OCI-LY7 (cell line): Measurements from ENCODE around the gene ALDH1A3. TPM values are rescaled to one million over a fixed set of nuclear protein-coding genes. Genes with fewer than 3 reads are reported as not detected.

Experiments used
- BruUV-seq: library from RNA; stranded (reverse); fragments of 400-500 nt; replicated peaks from 2 replicates; lab custom pipeline; 2021; lab: Mats Ljungman, UMichigan
- CTCF ChIA-PET: fragments of 300-600 bp; sonication (Branson Sonifier 250); formaldehyde crosslinking; loops from one replicate; lab custom pipeline; 2022; ENCODE audit warnings: antibody characterized with exemption; ENCODE audit not compliant: unreplicated experiment; lab: Charles Lee
- POLR2A ChIA-PET: fragments of 300-600 bp; sonication (Branson Sonifier 250); formaldehyde crosslinking; loops from one replicate; lab custom pipeline; 2022; ENCODE audit warnings: antibody characterized with exemption; lab: Charles Lee
- DNase-seq: peaks from one replicate; pipeline ENCODE4 v3.0.0-alpha.2; 2015; ENCODE audit warnings: low spot score
- H2AFZ ChIP-seq: fragments of 200-600 bp; sonication (generic), shearing (Covaris generic); 2 replicates; pipeline ENCODE4 v1.6.1; 2014; ENCODE audit warnings: mild to moderate bottlenecking, antibody characterized with exemption, low read length, moderate library complexity
- H3K27ac ChIP-seq: fragments of 200-600 bp; sonication (generic); 2 replicates; pipeline ENCODE4 v1.5.1; 2014; ENCODE audit warnings: mixed run types, low read depth, mild to moderate bottlenecking, moderate library complexity, low read length, inconsistent platforms; ENCODE audit not compliant: poor library complexity, severe bottlenecking
- H3K36me3 ChIP-seq: fragments of 200-600 bp; sonication (generic); 2 replicates; pipeline ENCODE4 v1.6.1; 2014; ENCODE audit warnings: mild to moderate bottlenecking, antibody characterized with exemption, low read length, moderate library complexity, mixed read lengths; ENCODE audit not compliant: insufficient read depth
- H3K4me1 ChIP-seq: fragments of 200-600 bp; sonication (generic); 2 replicates; pipeline ENCODE4 v1.5.1; 2014; ENCODE audit warnings: mild to moderate bottlenecking, low read length; ENCODE audit not compliant: insufficient read depth, poor library complexity, severe bottlenecking
- H3K4me2 ChIP-seq: fragments of 200-600 bp; sonication (generic); 2 replicates; pipeline ENCODE4 v1.6.1; 2014; ENCODE audit warnings: mild to moderate bottlenecking, low read length
- H3K4me3 ChIP-seq: fragments of 200-600 bp; sonication (generic); 2 replicates; pipeline ENCODE4 v1.5.1; 2014; ENCODE audit warnings: mild to moderate bottlenecking, low read depth, low read length; ENCODE audit not compliant: poor library complexity, severe bottlenecking
- H3K79me2 ChIP-seq: fragments of 200-600 bp; sonication (generic); 2 replicates; pipeline ENCODE4 v1.6.1; 2016; ENCODE audit warnings: low read depth, mild to moderate bottlenecking, low read length, moderate library complexity, mixed read lengths; ENCODE audit not compliant: insufficient read depth
- H3K9me2 ChIP-seq: fragments of 200-600 bp; sonication (generic); 2 replicates; pipeline ENCODE4 v1.6.1; 2016; ENCODE audit warnings: mild to moderate bottlenecking, low read length, mixed read lengths; ENCODE audit not compliant: insufficient read depth
- H3K9me3 ChIP-seq: fragments of 200-600 bp; sonication (generic); 2 replicates; pipeline ENCODE4 v1.6.1; 2014; ENCODE audit warnings: mild to moderate bottlenecking, mixed run types, low read length, mixed read lengths
- H4K20me1 ChIP-seq: fragments of 200-600 bp; sonication (generic); 2 replicates; pipeline ENCODE4 v1.6.1; 2014; ENCODE audit warnings: mild to moderate bottlenecking, antibody characterized with exemption, low read length, moderate library complexity, mixed read lengths; ENCODE audit not compliant: insufficient read depth
- EZH2phosphoT487 ChIP-seq: fragments of 200-600 bp; sonication (generic); IDR thresholded peaks from 2 replicates; pipeline ENCODE4 v1.6.1; 2018; ENCODE audit warnings: low read depth, borderline replicate concordance, mild to moderate bottlenecking, mixed run types, antibody characterized with exemption, low read length, moderate library complexity, mixed read lengths
- intact Hi-C: fragments of 100-400 bp; cut with micrococcal nuclease; formaldehyde crosslinking; loops from one replicate; pipeline ENCODE4 v1.10.0; 2022; ENCODE audit not compliant: unreplicated experiment
- total RNA-seq, 2 experiments: library from RNA; depleted of rRNA in 1 of 2; stranded (reverse); fragments of >200 nt in 1 of 2; shearing (Covaris generic) in 1 of 2; gene quantifications; 2 replicates each; pipeline ENCODE4 v1.2.3, GENCODE V29; 2014 to 2022
- TF ChIP-seq, protein P1 (sequence below): fragments of 200-600 bp; sonication (generic); conservative IDR thresholded peaks from 2 replicates; pipeline ENCODE4 v1.5.1; 2014; ENCODE audit warnings: mild to moderate bottlenecking, antibody characterized with exemption, low read length, moderate library complexity, mixed read lengths

Gene ALDH1A3
- total RNA-seq, 2 experiments from 2014 or later: not detected

DNA sequence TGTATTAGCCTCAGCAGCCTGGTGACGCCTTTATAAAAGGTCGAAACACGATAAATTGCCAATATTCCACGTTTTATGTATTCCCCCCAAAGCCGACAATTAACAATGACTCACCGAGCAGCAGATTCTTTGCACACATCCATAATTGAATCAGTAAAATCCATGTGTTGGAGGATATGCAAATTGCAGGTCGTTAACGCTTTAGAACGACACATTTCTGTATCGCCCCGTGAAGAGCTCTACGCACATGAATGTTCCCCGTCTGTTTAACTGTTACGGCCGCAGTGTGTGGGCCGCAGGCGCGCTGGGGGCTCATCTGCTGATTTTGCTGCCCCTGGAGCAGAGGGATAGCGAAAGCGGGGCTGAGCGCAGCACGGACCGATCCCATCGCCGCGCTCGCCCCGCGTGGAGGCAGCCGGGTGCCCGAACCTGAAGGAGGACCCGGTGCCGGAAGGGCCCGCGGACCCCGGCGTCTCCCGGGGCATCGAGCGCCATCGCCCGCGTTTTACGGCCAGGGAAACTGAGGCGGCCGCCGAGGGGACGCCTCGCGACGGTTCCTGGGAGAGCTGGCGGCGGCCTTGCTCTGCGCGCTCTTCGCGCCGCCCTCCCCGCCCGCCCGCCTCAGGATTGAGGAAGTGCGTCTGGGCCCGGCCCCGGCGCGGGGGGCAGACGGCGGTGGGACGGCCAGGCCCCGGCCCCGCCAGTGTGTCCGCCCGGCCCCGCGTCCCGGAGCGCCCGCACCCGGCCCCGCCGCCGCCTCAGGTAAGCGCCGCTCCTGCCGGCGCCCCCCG lies 39.3 kb downstream of the ALDH1A3 start, which contains the start of gene LRRK1:
Gene LRRK1, plus strand, starts transcription at position 668 of the 791 bp plus-strand sequence. CDS start 5,276 bp downstream, outside the sequence.
- H3K27ac ChIP-seq: peak within 1 kb of the TSS; percentile 99
- H3K36me3 ChIP-seq: peaks cover 79% of the 10 kb centered on the region
- peaks cover 58% of the 10 kb centered on the region for H3K4me1 ChIP-seq
- H4K20me1 ChIP-seq: no peaks in the 10 kb centered on the region
- ChIA-PET POLR2A (interaction anchor here (0.9 to 8.9 kb wide), 14 partner anchors 10 to 93 kb away, joined by 3 to 134 read pairs (median 4); no protein-coding TSS in a partner anchor), CTCF (interaction anchor here (0.7 to 4.9 kb wide), 7 partner anchors 8 to 750 kb away, joined by 3 to 42 read pairs (median 3); no protein-coding TSS in a partner anchor)
- H3K79me2 ChIP-seq: peaks cover 92% of the 10 kb centered on the region
- intact Hi-C loops: loop anchor here (1.0 kb wide), 1 partner anchor 88 kb away; no protein-coding TSS in a partner anchor
- peak; percentile 70 for DNase-seq
- no TSS peak for BruUV-seq
- no peak for TF ChIP-seq EZH2phosphoT487
- TF ChIP-seq, protein P1, sequence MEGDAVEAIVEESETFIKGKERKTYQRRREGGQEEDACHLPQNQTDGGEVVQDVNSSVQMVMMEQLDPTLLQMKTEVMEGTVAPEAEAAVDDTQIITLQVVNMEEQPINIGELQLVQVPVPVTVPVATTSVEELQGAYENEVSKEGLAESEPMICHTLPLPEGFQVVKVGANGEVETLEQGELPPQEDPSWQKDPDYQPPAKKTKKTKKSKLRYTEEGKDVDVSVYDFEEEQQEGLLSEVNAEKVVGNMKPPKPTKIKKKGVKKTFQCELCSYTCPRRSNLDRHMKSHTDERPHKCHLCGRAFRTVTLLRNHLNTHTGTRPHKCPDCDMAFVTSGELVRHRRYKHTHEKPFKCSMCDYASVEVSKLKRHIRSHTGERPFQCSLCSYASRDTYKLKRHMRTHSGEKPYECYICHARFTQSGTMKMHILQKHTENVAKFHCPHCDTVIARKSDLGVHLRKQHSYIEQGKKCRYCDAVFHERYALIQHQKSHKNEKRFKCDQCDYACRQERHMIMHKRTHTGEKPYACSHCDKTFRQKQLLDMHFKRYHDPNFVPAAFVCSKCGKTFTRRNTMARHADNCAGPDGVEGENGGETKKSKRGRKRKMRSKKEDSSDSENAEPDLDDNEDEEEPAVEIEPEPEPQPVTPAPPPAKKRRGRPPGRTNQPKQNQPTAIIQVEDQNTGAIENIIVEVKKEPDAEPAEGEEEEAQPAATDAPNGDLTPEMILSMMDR: no peak
- H3K4me2 ChIP-seq: peak within 1 kb of the TSS; percentile 94
- H2AFZ ChIP-seq: no peak within 1 kb of the TSS
- no peaks in the 10 kb centered on the region for H3K9me2 ChIP-seq
- H3K9me3 ChIP-seq: no peaks in the 10 kb centered on the region
- peak within 1 kb of the TSS; percentile 91 for H3K4me3 ChIP-seq

DNA sequence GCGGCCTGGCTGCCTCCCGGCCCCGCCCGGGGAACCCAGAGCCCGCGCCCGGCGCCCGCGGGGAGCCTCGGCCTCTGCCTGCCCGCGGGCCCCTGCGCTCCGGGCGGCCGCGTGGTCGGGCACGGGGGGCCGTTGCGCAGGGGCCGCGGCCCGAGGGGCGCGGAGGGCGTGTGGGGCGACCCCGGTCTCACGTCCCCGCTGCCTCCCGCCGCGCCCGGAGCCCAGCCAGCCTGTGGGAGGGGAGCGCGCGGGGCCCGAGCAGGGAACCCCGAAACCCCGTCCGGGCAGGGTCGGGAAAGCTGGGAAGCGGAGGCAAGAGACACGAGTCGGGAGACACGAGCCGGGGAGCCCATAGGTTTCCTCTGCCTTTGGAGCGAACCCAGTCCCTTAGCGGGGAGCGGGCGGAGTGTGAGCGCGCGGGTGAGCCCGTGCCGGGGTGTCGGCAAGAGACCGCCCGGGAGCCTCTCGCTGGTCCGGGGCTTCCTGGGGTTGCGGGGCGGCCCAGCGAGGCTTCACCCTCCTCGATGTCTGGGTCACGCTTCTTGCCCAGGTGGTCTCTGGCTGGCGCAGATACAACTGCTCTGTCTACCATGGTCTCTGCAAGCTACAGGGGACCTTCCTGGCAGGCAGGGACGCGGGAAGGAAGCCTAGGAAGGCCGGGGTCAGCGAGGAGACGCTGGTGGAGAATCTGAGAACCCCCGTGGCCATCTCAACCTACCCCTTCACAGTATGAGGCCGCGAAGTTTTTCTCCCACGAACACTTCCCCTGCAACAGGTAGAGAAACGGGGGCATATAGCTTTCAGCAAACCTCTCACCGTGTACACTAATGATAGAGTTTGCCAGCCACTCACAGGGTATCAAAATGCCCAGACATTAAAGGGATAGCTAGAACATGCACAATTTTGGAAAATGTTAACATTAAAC lies 40.1 kb downstream of the ALDH1A3 start:
- intact Hi-C loops: no loop called here
- peaks cover 92% of the 10 kb centered on the region for H3K79me2 ChIP-seq
- no peaks in the 10 kb centered on the region for H4K20me1 ChIP-seq
- peak overlapping the region; percentile 91 for H3K4me3 ChIP-seq
- no TSS peak for BruUV-seq
- ChIA-PET POLR2A (interaction anchor here (0.6 to 8.9 kb wide), 8 partner anchors 9 to 1413 kb away, joined by 3 to 134 read pairs (median 5); no protein-coding TSS in a partner anchor), CTCF (interaction anchor here (0.5 to 1.7 kb wide), 6 partner anchors 8 to 749 kb away, joined by 3 to 6 read pairs (median 4); no protein-coding TSS in a partner anchor)
- H3K4me1 ChIP-seq: peaks cover 67% of the 10 kb centered on the region
- peak overlapping the region; percentile 99 for H3K27ac ChIP-seq
- H3K36me3 ChIP-seq: peaks cover 79% of the 10 kb centered on the region
- peak; percentile 48 for DNase-seq
- TF ChIP-seq, protein P1: no peak
- no peak for TF ChIP-seq EZH2phosphoT487
- H3K9me2 ChIP-seq: no peaks in the 10 kb centered on the region
- H3K9me3 ChIP-seq: no peaks in the 10 kb centered on the region
- H3K4me2 ChIP-seq: peak overlapping the region; percentile 94
- H2AFZ ChIP-seq: no peak overlapping the region
